ENCODE data around the gene LAMA1.

Gene LAMA1

GRCh38 chr18:7111134-7111533 is 6.5 kb downstream of the LAMA1 start:
- no peak for DNase-seq

GRCh38 chr18:7105943-7106342 is 11.7 kb downstream of the LAMA1 start:
- no peak for DNase-seq

- DNase-seq = no peak
Measured at GRCh38 chr18:7105268-7105667, 12.3 kb downstream of the LAMA1 start.

GRCh38 chr18:7104649-7105048 is 12.9 kb downstream of the LAMA1 start:
- DNase-seq = no peak

GRCh38 chr18:7102131-7102530 is 15.5 kb downstream of the LAMA1 start:
- no peak for DNase-seq

GRCh38 chr18:7096838-7097237 is 20.8 kb downstream of the LAMA1 start:
- DNase-seq = no peak

- no peak for DNase-seq
Measured at GRCh38 chr18:7094427-7094826, 23.2 kb downstream of the LAMA1 start.

GRCh38 chr18:7090771-7091170 is 26.8 kb downstream of the LAMA1 start:
- DNase-seq = no peak

GRCh38 chr18:7089369-7089768 is 28.2 kb downstream of the LAMA1 start:
- DNase-seq = no peak

- no peak for DNase-seq
Measured at GRCh38 chr18:7084080-7085065, 33.2 kb downstream of the LAMA1 start.

GRCh38 chr18:7082671-7083070 is 34.9 kb downstream of the LAMA1 start:
- no peak for DNase-seq

- DNase-seq = no peak
Measured at GRCh38 chr18:7079231-7079630, 38.4 kb downstream of the LAMA1 start.

GRCh38 chr18:7072593-7072992 is 45.0 kb downstream of the LAMA1 start:
- no peak for DNase-seq

- DNase-seq = no peak
Measured at GRCh38 chr18:7071600-7071999, 46.0 kb downstream of the LAMA1 start.

GRCh38 chr18:7070466-7070865 is 47.1 kb downstream of the LAMA1 start:
- DNase-seq = no peak

GRCh38 chr18:7068871-7069590 is 48.6 kb downstream of the LAMA1 start:
- no peak for DNase-seq

GRCh38 chr18:7066965-7067555 is 50.5 kb downstream of the LAMA1 start:
- DNase-seq = no peak

- DNase-seq = no peak
Measured at GRCh38 chr18:7065736-7066135, 51.9 kb downstream of the LAMA1 start.

- DNase-seq = no peak
Measured at GRCh38 chr18:7064346-7064745, 53.3 kb downstream of the LAMA1 start.

GRCh38 chr18:7062811-7063210 is 54.8 kb downstream of the LAMA1 start:
- DNase-seq = no peak

- no peak for DNase-seq
Measured at GRCh38 chr18:7062236-7062635, 55.4 kb downstream of the LAMA1 start.

GRCh38 chr18:7059276-7059675 is 58.3 kb downstream of the LAMA1 start:
- no peak for DNase-seq

- DNase-seq = no peak
Measured at GRCh38 chr18:7056026-7056425, 61.6 kb downstream of the LAMA1 start.

- no peak for DNase-seq
Measured at GRCh38 chr18:7049951-7050350, 67.6 kb downstream of the LAMA1 start.

All from NCI-H774 (cell line).